ENCODE data around the gene EXOC3L1. TPM values are rescaled to one million over a fixed set of nuclear protein-coding genes. Genes with fewer than 3 reads are reported as not detected.

Gene EXOC3L1
- total and polyA plus RNA-seq, 2 of the 13 experiments (the other 11 are each of a cell fraction or from before 2014, with no cell fraction given) = 0.12 TPM; not detected in 1

- TF ChIP-seq ZNF770 (CRISPR knock-in tag; IDR thresholded peaks at IDR 0.05) (0 out of 2 replicates have a peak, but pooled peaks have one; percentile 15), TCF7L2 (IDR thresholded peaks at IDR 0.05; ENCODE audit: low read depth, low read length) (no peak), KLF13 (CRISPR knock-in tag; IDR thresholded peaks at IDR 0.05) (peak; percentile 96), THYN1 (CRISPR knock-in tag; IDR thresholded peaks at IDR 0.05; ENCODE audit: borderline replicate concordance, low read depth) (0 out of 2 replicates have a peak, but pooled peaks have one; percentile 53), JUND (CRISPR knock-in tag; IDR thresholded peaks at IDR 0.05) (no peak), PHF21A (CRISPR knock-in tag; IDR thresholded peaks at IDR 0.05) (no peak), ZNF784 (CRISPR knock-in tag; IDR thresholded peaks at IDR 0.05; ENCODE audit: borderline replicate concordance) (peak; percentile 71; the same call in 1 of the 2 replicates), ZNF572 (CRISPR knock-in tag; IDR thresholded peaks at IDR 0.05) (peak; percentile 95; the same call in 1 of the 2 replicates), ZNF83 (CRISPR knock-in tag; IDR thresholded peaks at IDR 0.05; ENCODE audit: borderline replicate concordance) (peak; percentile 65; the same call in 1 of the 2 replicates), ZHX2 (IDR thresholded peaks at IDR 0.05; ENCODE audit: low read depth) (no peak), ZHX2 (CRISPR knock-in tag; IDR thresholded peaks at IDR 0.05; ENCODE audit: borderline replicate concordance) (no peak), SAP130 (CRISPR knock-in tag; IDR thresholded peaks at IDR 0.05; ENCODE audit: low read depth) (peak; percentile 81), SNAPC4 (CRISPR knock-in tag; IDR thresholded peaks at IDR 0.05) (no peak), MTA1 (CRISPR knock-in tag; IDR thresholded peaks at IDR 0.05; ENCODE audit: borderline replicate concordance) (no peak; the same call in 1 of the 2 replicates)
Observed at GRCh38 chr16:67150833-67151396, 39.0 kb downstream of the EXOC3L1 start, which contains the start of gene B3GNT9 (continued).

All from HepG2 (cell line).